IMR-90 (cell line): ENCODE data around the gene EIF4A2. TPM values are rescaled to one million over a fixed set of nuclear protein-coding genes. Genes with fewer than 3 reads are reported as not detected.

Source experiments
- ATAC-seq: fragments of 200-7000 bp; cut with Tn5 transposase; 2 replicates; pipeline ENCODE4 v1.9.1; 2020; ENCODE audit warnings: low read depth, mild to moderate bottlenecking, moderate library complexity
- BruUV-seq: library from RNA; stranded (reverse); fragments of 400-500 nt; replicated peaks from 2 replicates; lab custom pipeline; 2021; lab: Mats Ljungman, UMichigan
- CTCF ChIA-PET: fragments of 300-600 bp; formaldehyde crosslinking; extraction: SDS; loops from one replicate; lab custom pipeline; 2021; ENCODE audit warnings: antibody characterized with exemption; lab: Yijun Ruan, JAX
- POLR2A ChIA-PET: fragments of 300-600 bp; sonication (Branson Sonifier 250); formaldehyde crosslinking; loops from one replicate; lab custom pipeline; 2022; ENCODE audit warnings: antibody characterized with exemption; ENCODE audit not compliant: unreplicated experiment; lab: Charles Lee
- DNase-seq: peaks from one replicate; pipeline ENCODE4 v3.0.0; 2013
- H2AFZ ChIP-seq: replicated peaks from 2 replicates; pipeline ENCODE3; 2013; ENCODE audit warnings: low read length, mild to moderate bottlenecking; ENCODE audit not compliant: poor library complexity
- H2AK5ac ChIP-seq: 2 replicates; pipeline ENCODE4 v1.6.1; 2013; ENCODE audit warnings: low read depth, low read length, inconsistent platforms
- H2AK9ac ChIP-seq: replicated peaks from 2 replicates; pipeline ENCODE3; 2013; ENCODE audit warnings: mild to moderate bottlenecking, low read depth, low read length, moderate library complexity; ENCODE audit not compliant: poor library complexity
- H2BK120ac ChIP-seq: 2 replicates; pipeline ENCODE4 v1.6.1; 2013; ENCODE audit warnings: low read depth, low read length, inconsistent platforms
- H2BK15ac ChIP-seq: 3 replicates; pipeline ENCODE4 v1.6.1; 2013; ENCODE audit warnings: low read depth, low read length, inconsistent platforms
- H2BK20ac ChIP-seq: 2 replicates; pipeline ENCODE4 v1.6.1; 2013; ENCODE audit warnings: low read depth, mild to moderate bottlenecking, inconsistent platforms, low read length, moderate library complexity
- H2BK5ac ChIP-seq: 2 replicates; pipeline ENCODE4 v1.6.1; 2013; ENCODE audit warnings: mild to moderate bottlenecking, low read depth, low read length, inconsistent platforms; ENCODE audit not compliant: poor library complexity, severe bottlenecking
- H3K14ac ChIP-seq: replicated peaks from 2 replicates; pipeline ENCODE4 v1.6.1; 2013; ENCODE audit warnings: low read depth, low read length, inconsistent platforms
- H3K18ac ChIP-seq: 2 replicates; pipeline ENCODE4 v1.6.1; 2013; ENCODE audit warnings: low read depth, low read length, control low read depth
- H3K23ac ChIP-seq: 2 replicates; pipeline ENCODE4 v1.6.1; 2013; ENCODE audit warnings: low read depth, low read length, inconsistent platforms
- H3K27ac ChIP-seq: 2 replicates; pipeline ENCODE4 v1.5.1; 2013; ENCODE audit warnings: mild to moderate bottlenecking, control low read depth, low read length; ENCODE audit not compliant: insufficient read depth
- H3K27me3 ChIP-seq: 2 replicates; pipeline ENCODE4 v1.6.1; 2013; ENCODE audit warnings: low read length; ENCODE audit not compliant: control insufficient read depth, insufficient read depth
- H3K36me3 ChIP-seq: 2 replicates; pipeline ENCODE4 v1.6.1; 2013; ENCODE audit warnings: low read length, mixed read lengths; ENCODE audit not compliant: control insufficient read depth, insufficient read depth
- H3K4ac ChIP-seq: 2 replicates; pipeline ENCODE4 v1.6.1; 2013; ENCODE audit warnings: low read depth, low read length, inconsistent platforms
- H3K4me1 ChIP-seq: 2 replicates; pipeline ENCODE4 v1.6.1; 2013; ENCODE audit warnings: low read length, mixed read lengths; ENCODE audit not compliant: control insufficient read depth, insufficient read depth
- H3K4me2 ChIP-seq: 2 replicates; pipeline ENCODE4 v1.6.1; 2013; ENCODE audit warnings: low read depth, mild to moderate bottlenecking, control low read depth, low read length, moderate library complexity
- H3K4me3 ChIP-seq: 2 replicates; pipeline ENCODE4 v1.5.1; 2013; ENCODE audit warnings: low read depth, mild to moderate bottlenecking, control low read depth, low read length, moderate library complexity; ENCODE audit not compliant: insufficient read depth
- H3K56ac ChIP-seq: 2 replicates; pipeline ENCODE4 v1.6.1; 2013; ENCODE audit warnings: low read length, inconsistent platforms; ENCODE audit not compliant: insufficient read depth; ENCODE audit errors: extremely low read depth
- H3K79me1 ChIP-seq, 2 experiments: 2 replicates each; pipeline ENCODE4 v1.6.1; 2013; ENCODE audit warnings: low read length in 2 of 2, inconsistent platforms in 1 of 2, low read depth in 1 of 2
- H3K9ac ChIP-seq: 2 replicates; pipeline ENCODE4 v1.6.1; 2013; ENCODE audit warnings: low read depth, low read length, control low read depth
- H3K9me1 ChIP-seq: 2 replicates; pipeline ENCODE4 v1.6.1; 2013; ENCODE audit warnings: low read length, inconsistent platforms; ENCODE audit not compliant: insufficient read depth
- H3K9me3 ChIP-seq: 2 replicates; pipeline ENCODE4 v1.6.1; 2013; ENCODE audit warnings: low read length; ENCODE audit not compliant: control insufficient read depth, insufficient read depth
- H4K20me1 ChIP-seq: 2 replicates; pipeline ENCODE4 v1.6.1; 2013; ENCODE audit warnings: low read length, inconsistent platforms; ENCODE audit not compliant: insufficient read depth
- H4K5ac ChIP-seq: 2 replicates; pipeline ENCODE4 v1.6.1; 2013; ENCODE audit warnings: mild to moderate bottlenecking, low read depth, low read length, control low read depth
- H4K8ac ChIP-seq, 2 experiments: 2 replicates each; pipeline ENCODE4 v1.6.1; 2013; ENCODE audit warnings: low read depth in 2 of 2, low read length in 2 of 2, control low read depth in 1 of 2, inconsistent platforms in 1 of 2
- H4K91ac ChIP-seq: 2 replicates; pipeline ENCODE4 v1.6.1; 2013; ENCODE audit warnings: low read depth, low read length, inconsistent platforms; ENCODE audit not compliant: insufficient read depth
- MAFK ChIP-seq: IDR thresholded peaks from 2 replicates; pipeline ENCODE4 v1.6.1; 2012; ENCODE audit warnings: low read depth, low read length, improper control_type of control experiment
- MAZ ChIP-seq: IDR thresholded peaks from 2 replicates; pipeline ENCODE4 v1.6.1; 2012; ENCODE audit warnings: low read depth, mild to moderate bottlenecking, low read length, improper control_type of control experiment, moderate library complexity, borderline replicate concordance
- POLR2A ChIP-seq: IDR thresholded peaks from 2 replicates; pipeline ENCODE4 v1.6.1; 2012; ENCODE audit warnings: mild to moderate bottlenecking, low read depth, low read length
- RAD21 ChIP-seq: IDR thresholded peaks from 2 replicates; pipeline ENCODE4 v1.6.1; 2012; ENCODE audit warnings: low read length, improper control_type of control experiment
- WGBS, 2 experiments: methylation state at CpG; one replicate each; pipeline versions ENCODE4 v1.1.5 to v1.1.7; 2013; ENCODE audit warnings: missing lambda C conversion rate in 2 of 2; ENCODE audit not compliant: insufficient read length in 1 of 2; ENCODE audit errors: extremely low coverage in 2 of 2; 5-methylcytosine and 5-hydroxymethylcytosine counted together
- dilution Hi-C: fragments of 300-500 bp; cut with HindIII; formaldehyde crosslinking; loops from one replicate; pipeline ENCODE4 v1.14.3; 2018; ENCODE audit warnings: low sequenced_read_pairs; ENCODE audit not compliant: unreplicated experiment
- in situ Hi-C: fragments of 300-500 bp; cut with MboI; formaldehyde crosslinking; loops from 3 replicates; pipeline ENCODE4 v1.14.3; 2019; ENCODE audit warnings: low sequenced_read_pairs, inconsistent platforms, mixed read lengths
- intact Hi-C: fragments of 100-400 bp; cut with micrococcal nuclease; formaldehyde crosslinking; loops from 2 replicates; pipeline ENCODE4 v1.10.0; 2022
- polyA plus RNA-seq, 3 experiments: library from polyadenylated mRNA; depleted of rRNA; stranded (reverse); fragments of >200 nt; gene quantifications; 2 replicates each; pipeline ENCODE4 v1.2.3, GENCODE V29; 2012; ENCODE audit warnings: low replicate concordance in 1 of 3
- total RNA-seq: library from RNA; depleted of rRNA; stranded (reverse); fragments of >200 nt; gene quantifications from 2 replicates; pipeline ENCODE4 v1.2.3, GENCODE V29; 2012
- TF ChIP-seq, protein P1 (sequence below): fragments of 150-350 bp; IDR thresholded peaks from 2 replicates; pipeline ENCODE4 v1.6.1; 2017; ENCODE audit warnings: mild to moderate bottlenecking, antibody characterized with exemption, low read length, low read depth

The EIF4A2 gene
- total and polyA plus RNA-seq, 2 of the 4 experiments (the other 2 are of a cell fraction) = 310 to 320 TPM

- TF ChIP-seq, protein P1, sequence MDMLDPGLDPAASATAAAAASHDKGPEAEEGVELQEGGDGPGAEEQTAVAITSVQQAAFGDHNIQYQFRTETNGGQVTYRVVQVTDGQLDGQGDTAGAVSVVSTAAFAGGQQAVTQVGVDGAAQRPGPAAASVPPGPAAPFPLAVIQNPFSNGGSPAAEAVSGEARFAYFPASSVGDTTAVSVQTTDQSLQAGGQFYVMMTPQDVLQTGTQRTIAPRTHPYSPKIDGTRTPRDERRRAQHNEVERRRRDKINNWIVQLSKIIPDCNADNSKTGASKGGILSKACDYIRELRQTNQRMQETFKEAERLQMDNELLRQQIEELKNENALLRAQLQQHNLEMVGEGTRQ = no peak
Observed at GRCh38 chr3:186789554-186790260, 6.3 kb downstream of the EIF4A2 start (continued).

DNA sequence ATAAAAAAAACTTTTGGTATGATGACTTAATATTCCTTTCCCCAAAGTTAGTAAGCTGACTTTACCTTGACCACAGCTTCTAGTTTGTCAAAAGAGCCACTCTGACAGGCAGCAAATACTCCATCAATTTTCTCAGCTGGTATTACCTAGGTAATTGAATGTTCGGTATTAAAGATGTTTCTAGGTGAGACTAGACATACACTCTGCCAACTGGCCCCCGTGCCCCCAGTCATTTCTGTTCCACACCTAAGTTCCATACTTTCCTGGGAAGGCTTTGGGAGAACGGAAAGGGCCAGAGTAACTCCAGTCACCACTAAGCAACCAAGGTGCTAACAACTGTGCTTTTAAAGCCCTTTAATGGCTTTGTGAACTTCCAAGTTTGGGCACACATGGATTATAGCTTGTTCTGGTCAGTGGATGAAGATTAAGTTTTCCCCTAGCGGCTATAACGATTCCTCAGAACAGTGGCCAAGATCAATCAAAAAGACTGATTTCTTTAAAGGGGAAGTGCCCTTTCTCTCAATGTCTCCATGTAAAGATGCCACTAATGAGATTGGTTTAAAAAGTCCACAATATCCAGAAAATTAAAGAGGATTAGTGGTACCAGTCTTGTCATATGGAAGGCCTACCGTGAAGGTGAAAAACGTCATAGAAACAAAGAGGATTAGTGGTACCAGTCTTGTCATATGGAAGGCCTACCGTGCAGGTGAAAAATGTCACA lies 7.0 kb downstream of the EIF4A2 start:
- WGBS, 2 experiments = no CpG with 5 or more reads among the region's 8 CpGs
- ChIA-PET POLR2A (no interaction called here), CTCF (no interaction called here)
- H2AFZ ChIP-seq = no peak overlapping the region
- no peak overlapping the region for H3K4ac ChIP-seq
- in situ Hi-C loops = no loop called here
- H2AK5ac ChIP-seq = no peak overlapping the region
- no peak overlapping the region for H3K14ac ChIP-seq
- no peak overlapping the region for H3K4me3 ChIP-seq
- no peak overlapping the region for H3K27ac ChIP-seq
- H4K5ac ChIP-seq = no peak overlapping the region
- ATAC-seq (peak; percentile 45), DNase-seq (peak; percentile 61)
- H3K9me1 ChIP-seq = no peaks in the 10 kb centered on the region
- no peak overlapping the region for H4K91ac ChIP-seq
- TF ChIP-seq MAFK (no peak), POLR2A (peak; percentile 83), RAD21 (no peak), MAZ (no peak)
- H2BK5ac ChIP-seq = no peak overlapping the region
- dilution Hi-C loops = no loop called here
- H3K79me1 ChIP-seq = peaks cover 6 to 21% of the 10 kb centered on the region in 2 experiments; a peak in 3 of 4 replicates
- no peak overlapping the region for H3K23ac ChIP-seq
- peaks cover 36% of the 10 kb centered on the region for H3K36me3 ChIP-seq
- H3K4me1 ChIP-seq = no peaks in the 10 kb centered on the region; the same call in 1 of the 2 replicates
- peaks cover 59% of the 10 kb centered on the region for H4K20me1 ChIP-seq
- no peak overlapping the region for H3K9ac ChIP-seq
- no peak overlapping the region for H3K4me2 ChIP-seq
- no TSS peak for BruUV-seq
- H3K18ac ChIP-seq = no peak overlapping the region
- no peaks in the 10 kb centered on the region for H3K9me3 ChIP-seq
- H3K56ac ChIP-seq = no peak overlapping the region
- H2BK20ac ChIP-seq = no peak overlapping the region
- H2AK9ac ChIP-seq = no peak overlapping the region
- 0 out of 4 replicates have a peak overlapping the region, but pooled peaks of 1 of the 2 experiments have one; percentile 22 for H4K8ac ChIP-seq
- H3K27me3 ChIP-seq = no peaks in the 10 kb centered on the region
- intact Hi-C loops = no loop called here
- H2BK120ac ChIP-seq = no peak overlapping the region
- H2BK15ac ChIP-seq = no peak overlapping the region
